Neuron (in vitro differentiated cells): ENCODE data around the gene TMED6.
"Not testable (repeated sequence)": the region's sequence is repeated elsewhere in the genome, so short reads cannot be mapped to it uniquely, and the experiment has no call there.

Experiments
- H2AFZ ChIP-seq: one replicate; pipeline ENCODE4 v1.6.1; 2013; ENCODE audit warnings: low read depth, mild to moderate bottlenecking, inconsistent platforms, low read length, moderate library complexity
- H3K27me3 ChIP-seq: one replicate; pipeline ENCODE4 v1.6.1; 2013; ENCODE audit warnings: low read length; ENCODE audit not compliant: insufficient read depth
- H3K36me3 ChIP-seq: one replicate; pipeline ENCODE4 v1.6.1; 2013; ENCODE audit warnings: low read length; ENCODE audit not compliant: insufficient read depth
- H3K4me1 ChIP-seq: one replicate; pipeline ENCODE4 v1.6.1; 2013; ENCODE audit warnings: low read length; ENCODE audit not compliant: insufficient read depth
- H3K4me3 ChIP-seq: 2 replicates; pipeline ENCODE4 v1.5.1; 2013; ENCODE audit warnings: mild to moderate bottlenecking, low read length, moderate library complexity
- H3K9me3 ChIP-seq: one replicate; pipeline ENCODE4 v1.6.1; 2013; ENCODE audit warnings: low read length

The TMED6 gene

DNA sequence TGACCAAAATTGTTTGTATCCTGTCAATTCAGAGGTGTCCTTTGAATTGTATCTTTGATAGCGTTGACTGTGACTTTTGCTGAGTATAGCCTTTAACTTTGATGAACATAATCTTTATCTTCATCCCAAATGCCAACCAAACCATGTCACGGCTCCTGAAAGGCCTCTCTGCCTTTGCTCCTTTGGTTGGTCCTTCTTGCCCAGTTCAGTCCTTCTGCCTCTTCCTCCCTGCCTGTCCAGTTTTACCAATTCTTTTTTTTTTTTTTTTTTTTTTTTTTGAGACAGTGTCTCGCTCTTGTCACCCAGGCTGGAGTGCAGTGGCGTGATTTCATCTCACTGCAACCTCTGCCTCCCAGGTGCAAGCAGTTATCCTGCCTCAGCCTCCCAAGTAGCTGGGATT lies 53.3 kb downstream of the TMED6 start:
- Histone ChIP-seq H3K4me3 (no peak overlapping the region), H3K27me3 (no peaks in the 10 kb centered on the region)

DNA sequence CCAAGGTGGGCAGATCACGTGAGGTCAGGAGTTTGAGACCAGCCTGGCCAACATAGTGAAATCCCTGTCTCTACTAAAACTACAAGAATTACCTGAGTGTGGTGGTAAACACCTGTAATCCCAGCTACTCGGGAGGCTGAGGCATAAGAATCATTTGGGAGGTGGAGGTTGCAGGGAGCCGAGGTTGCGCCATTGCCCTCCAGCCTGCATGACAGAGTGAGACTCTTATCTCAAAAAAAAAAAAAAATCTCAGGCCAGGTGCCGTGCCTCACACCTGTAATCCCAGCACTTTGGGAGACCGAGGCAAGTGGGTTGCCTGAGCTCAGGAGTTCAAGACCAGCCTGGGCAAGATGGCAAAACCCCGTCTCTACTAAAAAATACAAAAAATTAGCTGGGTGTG lies 54.8 kb downstream of the TMED6 start:
- not testable (repeated sequence) for H3K9me3 ChIP-seq, H3K4me1 ChIP-seq, H3K4me3 ChIP-seq, H3K27me3 ChIP-seq, H2AFZ ChIP-seq
- H3K36me3 ChIP-seq = peaks cover 24% of the 10 kb centered on the region

More for the DNA sequence above, 53.3 kb downstream of the TMED6 start:
- no peak overlapping the region for H2AFZ ChIP-seq
- no peaks in the 10 kb centered on the region for H3K9me3 ChIP-seq
- H3K36me3 ChIP-seq = peaks cover 32% of the 10 kb centered on the region
- no peaks in the 10 kb centered on the region for H3K4me1 ChIP-seq

GRCh38 chr16:69294051-69294450 lies 57.5 kb downstream of the TMED6 start:
- no peaks in the 10 kb centered on the region for H3K27me3 ChIP-seq
- no peaks in the 10 kb centered on the region for H3K4me1 ChIP-seq
- H2AFZ ChIP-seq = no peak overlapping the region
- no peaks in the 10 kb centered on the region for H3K9me3 ChIP-seq
- no peak overlapping the region for H3K4me3 ChIP-seq
- H3K36me3 ChIP-seq = peaks cover 4% of the 10 kb centered on the region

DNA sequence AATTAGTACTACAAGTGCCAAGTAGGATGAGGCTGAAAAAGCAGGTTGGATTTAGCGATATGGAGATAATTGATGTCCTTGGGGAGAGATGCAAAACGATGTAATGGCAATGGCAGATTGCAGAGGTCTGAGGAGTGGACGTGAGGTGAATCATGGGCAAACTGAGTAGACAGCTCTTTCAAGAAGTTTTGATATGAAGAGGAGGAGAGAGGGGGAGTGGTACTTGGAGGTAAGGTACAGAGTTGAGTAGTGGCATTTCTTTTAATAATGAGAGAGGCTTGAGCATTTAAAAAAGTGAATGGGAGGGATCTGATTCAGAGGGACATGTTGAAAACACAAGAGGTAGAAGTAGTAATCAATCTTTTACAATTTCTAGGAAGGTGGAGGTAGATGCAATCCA lies 58.2 kb downstream of the TMED6 start:
- H3K9me3 ChIP-seq = no peaks in the 10 kb centered on the region
- H3K4me3 ChIP-seq = no peak overlapping the region
- no peaks in the 10 kb centered on the region for H3K27me3 ChIP-seq
- H3K4me1 ChIP-seq = no peaks in the 10 kb centered on the region
- H3K36me3 ChIP-seq = peaks cover 4% of the 10 kb centered on the region
- no peak overlapping the region for H2AFZ ChIP-seq
